H1 (cell line): ENCODE data around the gene OSMR. TPM values are rescaled to one million over a fixed set of nuclear protein-coding genes. Genes with fewer than 3 reads are reported as not detected.

Source experiments
- CHD2 ChIP-seq: IDR thresholded peaks from 2 replicates; pipeline ENCODE4 v1.6.1; 2012; ENCODE audit warnings: low read length, improper control_type of control experiment
- GTF2F1 ChIP-seq: IDR thresholded peaks from 2 replicates; pipeline ENCODE4 v1.6.1; 2012; ENCODE audit warnings: low read depth, low read length, improper control_type of control experiment, borderline replicate concordance
- SP2 ChIP-seq: IDR thresholded peaks from 2 replicates; pipeline ENCODE4 v1.6.1; 2012; ENCODE audit warnings: mild to moderate bottlenecking, low read length, inconsistent platforms
- polyA plus RNA-seq, 7 experiments: library from polyadenylated mRNA; depleted of rRNA in 3 of 7; stranded (reverse) in 5 of 7; unstranded in 2 of 7; fragments of >200 nt in 5 of 7; fragments of 200-250 nt in 2 of 7; gene quantifications; 1 replicate in 5 of 7; 2 replicates in 1 of 7; 4 replicates in 1 of 7; pipeline versions ENCODE4 v1.2.1 to v1.2.3, GENCODE V29; 2011 to 2013; ENCODE audit warnings: missing spikeins in 2 of 7, mixed read lengths in 2 of 7
- total RNA-seq: library from RNA; stranded (reverse); fragmentation: NEBNext Ultra II Directional; extraction: Animal tissue kit (Norgen Biotek cat#: 25700); gene quantifications from 2 replicates; pipeline ENCODE4 v1.2.1, GENCODE V29; 2021

Gene OSMR
- total and polyA plus RNA-seq, 2 of the 8 experiments (the other 6 are each of a cell fraction or from before 2014, with no cell fraction given), result 2.3 to 2.6 TPM

- TF ChIP-seq GTF2F1 (no peak), CHD2 (no peak), SP2 (no peak)
These were observed 46.0 kb upstream of the OSMR start (continued) for GRCh38 chr5:38799556-38800377.
